Endothelial cell of umbilical vein (primary cell): ENCODE results near the gene SELENOO. TPM values are rescaled to one million over a fixed set of nuclear protein-coding genes. Genes with fewer than 3 reads are reported as not detected.

Source experiments
- BruUV-seq: library from RNA; stranded (reverse); fragments of 400-500 nt; replicated peaks from 2 replicates; lab custom pipeline; 2021; lab: Mats Ljungman, UMichigan
- CTCF ChIA-PET: fragments of 300-600, 350-600 bp; sonication (Branson Sonifier 250); formaldehyde crosslinking; loops from one replicate; lab custom pipeline; 2021; ENCODE audit warnings: antibody characterized with exemption, inconsistent platforms; lab: Charles Lee
- POLR2A ChIA-PET: fragments of 300-600, 350-600 bp; sonication (Branson Sonifier 250); formaldehyde crosslinking; loops from one replicate; lab custom pipeline; 2021; ENCODE audit warnings: antibody characterized with exemption, inconsistent platforms; lab: Charles Lee
- DNase-seq: peaks from one replicate; pipeline ENCODE4 v3.0.0-alpha.2; 2011; ENCODE audit warnings: low read depth, low spot score
- FAIRE-seq: peaks from 2 replicates; lab custom pipeline; 2011; peaks lifted over from hg19 to GRCh38; lab: Jason Lieb, UNC
- H2AFZ ChIP-seq: 2 replicates; pipeline ENCODE4 v1.6.0; 2012; ENCODE audit warnings: low read depth, low read length, control low read depth, inconsistent platforms
- H3K27ac ChIP-seq: 2 replicates; pipeline ENCODE4 v1.5.1; 2011; ENCODE audit warnings: low read depth, mild to moderate bottlenecking, control low read depth, low read length, moderate library complexity; ENCODE audit not compliant: insufficient read depth
- H3K27me3 ChIP-seq, 2 experiments: 2 replicates each; pipeline versions ENCODE4 v1.6.0 to v1.6.1; 2011; ENCODE audit warnings: low read length in 2 of 2, mixed read lengths in 1 of 2; ENCODE audit not compliant: control insufficient read depth in 2 of 2, insufficient read depth in 2 of 2
- H3K36me3 ChIP-seq, 2 experiments: 2 replicates in 1 of 2; 3 replicates in 1 of 2; pipeline ENCODE4 v1.5.1; 2011; ENCODE audit warnings: low read length in 2 of 2, mild to moderate bottlenecking in 1 of 2, moderate library complexity in 1 of 2; ENCODE audit not compliant: control insufficient read depth in 2 of 2, insufficient read depth in 2 of 2; ENCODE audit errors: extremely low read depth in 1 of 2
- H3K4me1 ChIP-seq: 3 replicates; pipeline ENCODE4 v1.5.1; 2011; ENCODE audit warnings: mild to moderate bottlenecking, low read length; ENCODE audit not compliant: control insufficient read depth, insufficient read depth; ENCODE audit errors: extremely low read depth
- H3K4me2 ChIP-seq: 2 replicates; pipeline ENCODE4 v1.6.1; 2011; ENCODE audit warnings: low read length, control low read depth, mixed read lengths; ENCODE audit not compliant: insufficient read depth
- H3K4me3 ChIP-seq, 3 experiments: fragments of 200-600 bp in 1 of 3; sonication (generic), shearing (Covaris generic) in 1 of 3; replicated peaks in 1 of 3; 2 replicates each; pipeline ENCODE4 v1.5.1; 2011 to 2016; ENCODE audit warnings: control low read depth in 3 of 3, low read length in 3 of 3, mild to moderate bottlenecking in 2 of 3, inconsistent platforms in 1 of 3, low read depth in 1 of 3, moderate library complexity in 1 of 3; ENCODE audit not compliant: insufficient read depth in 1 of 3
- H3K79me2 ChIP-seq: 2 replicates; pipeline ENCODE4 v1.6.0; 2012; ENCODE audit warnings: low read length, inconsistent platforms; ENCODE audit not compliant: control insufficient read depth, insufficient read depth
- H3K9ac ChIP-seq: replicated peaks from 2 replicates; pipeline ENCODE3; 2011; ENCODE audit warnings: low read length, control low read depth; ENCODE audit not compliant: insufficient read depth; ENCODE audit errors: extremely low read depth
- H3K9me1 ChIP-seq: replicated peaks from 3 replicates; pipeline ENCODE4 v1.6.0; 2011; ENCODE audit warnings: mild to moderate bottlenecking, low read length; ENCODE audit not compliant: control insufficient read depth, insufficient read depth; ENCODE audit errors: extremely low read depth
- H3K9me3 ChIP-seq: replicated peaks from 2 replicates; pipeline ENCODE4 v1.5.1; 2012; ENCODE audit warnings: low read length, inconsistent platforms; ENCODE audit not compliant: control insufficient read depth, insufficient read depth
- H4K20me1 ChIP-seq: replicated peaks from 2 replicates; pipeline ENCODE3; 2011; ENCODE audit warnings: mild to moderate bottlenecking, low read length; ENCODE audit not compliant: control insufficient read depth, insufficient read depth; ENCODE audit errors: extremely low read depth
- FOS ChIP-seq: IDR thresholded peaks from 2 replicates; pipeline ENCODE4 v1.6.1; 2011; ENCODE audit warnings: mild to moderate bottlenecking, low read length, moderate library complexity, borderline replicate concordance; ENCODE audit not compliant: insufficient read depth
- GATA2 ChIP-seq: IDR thresholded peaks from 2 replicates; pipeline ENCODE4 v1.7.0; 2011; ENCODE audit warnings: low read depth, mild to moderate bottlenecking, moderate library complexity, mixed read lengths, low read length; ENCODE audit not compliant: insufficient read length, insufficient read depth
- JUN ChIP-seq: IDR thresholded peaks from 2 replicates; pipeline ENCODE4 v1.6.1; 2011; ENCODE audit warnings: borderline replicate concordance, low read depth; ENCODE audit not compliant: insufficient read length, insufficient read depth
- MYC ChIP-seq: IDR thresholded peaks from one replicate; pipeline ENCODE4 v1.6.1; 2011; ENCODE audit warnings: mild to moderate bottlenecking, low read depth, low read length
- POLR2A ChIP-seq: IDR thresholded peaks from 2 replicates; pipeline ENCODE4 v1.6.1; 2012; ENCODE audit warnings: low read depth, mild to moderate bottlenecking, control low read depth, low read length
- dilution Hi-C: fragments of 300-500 bp; cut with MboI; formaldehyde crosslinking; loops from one replicate; pipeline ENCODE4 v1.15.0; 2019; ENCODE audit warnings: low sequenced_read_pairs; ENCODE audit not compliant: extremely low pct_ligation_motif_present
- intact Hi-C: fragments of 100-400 bp; cut with micrococcal nuclease; formaldehyde crosslinking; loops from one replicate; pipeline ENCODE4 v1.10.0; 2022
- polyA plus RNA-seq, 4 experiments: library from polyadenylated mRNA; depleted of rRNA in 3 of 4; stranded (reverse) in 3 of 4; unstranded in 1 of 4; fragments of >200 nt; gene quantifications; 2 replicates each; pipeline versions ENCODE4 v1.2.1 to v1.2.3, GENCODE V29; 2011 to 2012; ENCODE audit warnings: missing spikeins in 1 of 4
- total RNA-seq: library from RNA; stranded (reverse); gene quantifications from 2 replicates; pipeline ENCODE4 v1.2.3, GENCODE V29; 2021
- TF ChIP-seq, protein P1 (sequence below): IDR thresholded peaks from 2 replicates; pipeline ENCODE4 v1.6.1; 2011; ENCODE audit not compliant: insufficient read depth, insufficient read length
- TF ChIP-seq, protein P2 (sequence below), 2 donors: IDR thresholded peaks; 1 replicate in 1 of 2; 2 replicates in 1 of 2; pipeline ENCODE4 v1.5.1; 2011; ENCODE audit warnings: low read length in 2 of 2, mild to moderate bottlenecking in 2 of 2, moderate library complexity in 2 of 2, control low read depth in 1 of 2, inconsistent platforms in 1 of 2, low read depth in 1 of 2; ENCODE audit not compliant: insufficient read depth in 1 of 2; ENCODE audit errors: extremely low read depth in 1 of 2

The SELENOO gene
- total and polyA plus RNA-seq, 2 donors (not counting 3 experiments of a cell fraction or from before 2014, with no cell fraction given), result 24.1 to 37.5 TPM

DNA sequence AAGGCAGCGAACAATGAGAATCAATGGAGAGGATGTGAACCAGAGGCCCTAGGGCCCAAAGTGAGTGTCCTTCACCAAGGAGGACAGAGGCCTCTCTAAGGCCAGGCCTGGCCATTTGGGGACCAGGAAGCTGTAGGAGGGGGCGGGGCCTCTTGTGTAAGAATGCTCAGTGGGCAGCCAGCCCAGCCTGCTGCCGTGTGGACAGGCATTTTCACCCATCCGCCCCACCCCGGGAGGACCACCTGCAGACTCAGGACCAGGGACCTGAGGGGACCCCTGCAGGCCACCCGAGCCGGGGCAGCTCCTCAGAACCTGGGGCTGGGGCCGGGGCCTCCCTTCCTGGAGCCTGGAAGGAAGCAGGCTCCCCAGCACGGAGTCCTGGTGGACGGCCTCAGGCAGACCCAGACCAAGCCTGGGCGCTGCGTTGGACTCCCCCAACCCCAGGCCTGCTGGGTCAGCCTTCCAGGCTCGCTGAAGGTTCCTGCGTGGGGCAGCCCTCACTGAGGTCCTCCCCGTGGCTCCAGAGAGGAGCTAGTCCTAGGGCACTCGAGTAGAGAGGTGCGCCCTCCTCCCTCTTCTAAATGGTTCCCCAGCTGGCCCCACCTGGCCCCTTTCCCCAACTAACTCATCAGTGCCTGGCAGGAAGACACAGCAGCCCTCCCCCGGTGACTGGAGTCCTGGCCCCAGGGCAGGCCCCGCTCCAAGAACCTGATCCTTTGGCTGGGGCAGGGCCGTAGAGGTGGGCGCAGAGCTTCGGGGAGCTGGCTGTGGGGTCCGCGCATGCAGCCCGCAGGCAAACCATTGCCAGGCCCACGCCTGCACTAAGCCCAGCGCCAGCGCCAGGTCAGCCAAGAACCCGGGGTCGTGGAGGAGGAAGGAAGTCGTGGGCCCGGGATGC, 16.6 kb upstream of the SELENOO start:
- BruUV-seq, result no TSS peak
- H3K27ac ChIP-seq, result no peak overlapping the region
- dilution Hi-C loops, result no loop called here
- H3K9me1 ChIP-seq, result no peaks in the 10 kb centered on the region
- no peaks in the 10 kb centered on the region for H3K36me3 ChIP-seq
- H3K27me3 ChIP-seq, result no peaks in the 10 kb centered on the region
- intact Hi-C loops, result no loop called here
- ChIA-PET CTCF (interaction anchor here (1.2 kb wide), 2 partner anchors 35 to 154 kb away, joined by 5 to 6 read pairs; no protein-coding TSS in a partner anchor), POLR2A (no interaction called here)
- H3K4me2 ChIP-seq, result no peak overlapping the region
- peaks cover 32% of the 10 kb centered on the region for H3K79me2 ChIP-seq
- H4K20me1 ChIP-seq, result no peaks in the 10 kb centered on the region
- TF ChIP-seq, protein P1, sequence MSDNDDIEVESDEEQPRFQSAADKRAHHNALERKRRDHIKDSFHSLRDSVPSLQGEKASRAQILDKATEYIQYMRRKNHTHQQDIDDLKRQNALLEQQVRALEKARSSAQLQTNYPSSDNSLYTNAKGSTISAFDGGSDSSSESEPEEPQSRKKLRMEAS, result no peak
- TF ChIP-seq POLR2A (no peak), FOS (no peak), GATA2 (no peak), JUN (no peak), MYC (no peak)
- TF ChIP-seq, protein P2, sequence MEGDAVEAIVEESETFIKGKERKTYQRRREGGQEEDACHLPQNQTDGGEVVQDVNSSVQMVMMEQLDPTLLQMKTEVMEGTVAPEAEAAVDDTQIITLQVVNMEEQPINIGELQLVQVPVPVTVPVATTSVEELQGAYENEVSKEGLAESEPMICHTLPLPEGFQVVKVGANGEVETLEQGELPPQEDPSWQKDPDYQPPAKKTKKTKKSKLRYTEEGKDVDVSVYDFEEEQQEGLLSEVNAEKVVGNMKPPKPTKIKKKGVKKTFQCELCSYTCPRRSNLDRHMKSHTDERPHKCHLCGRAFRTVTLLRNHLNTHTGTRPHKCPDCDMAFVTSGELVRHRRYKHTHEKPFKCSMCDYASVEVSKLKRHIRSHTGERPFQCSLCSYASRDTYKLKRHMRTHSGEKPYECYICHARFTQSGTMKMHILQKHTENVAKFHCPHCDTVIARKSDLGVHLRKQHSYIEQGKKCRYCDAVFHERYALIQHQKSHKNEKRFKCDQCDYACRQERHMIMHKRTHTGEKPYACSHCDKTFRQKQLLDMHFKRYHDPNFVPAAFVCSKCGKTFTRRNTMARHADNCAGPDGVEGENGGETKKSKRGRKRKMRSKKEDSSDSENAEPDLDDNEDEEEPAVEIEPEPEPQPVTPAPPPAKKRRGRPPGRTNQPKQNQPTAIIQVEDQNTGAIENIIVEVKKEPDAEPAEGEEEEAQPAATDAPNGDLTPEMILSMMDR (IDR thresholded peaks at IDR 0.05; ENCODE audit: extremely low read depth in 1 of 2, insufficient read depth in 1 of 2, low read depth in 1 of 2, low read length in 2 of 2), result no peak
- no peak overlapping the region for H3K4me3 ChIP-seq
- no peaks in the 10 kb centered on the region for H3K9me3 ChIP-seq
- H3K4me1 ChIP-seq, result peaks cover 19% of the 10 kb centered on the region
- DNase-seq, result no peak
- H2AFZ ChIP-seq, result peak overlapping the region; percentile 92
- H3K9ac ChIP-seq, result no peak overlapping the region
- FAIRE-seq, result no peak
